BLaER1 (cell line): ENCODE results near the gene PARD3B.

Experiments
- H3K27ac ChIP-seq: shearing (Covaris generic); formaldehyde crosslinking; 2 replicates; pipeline ENCODE4 v1.8.1; 2022
- H3K27me3 ChIP-seq: shearing (Covaris generic); formaldehyde crosslinking; 2 replicates; pipeline ENCODE4 v1.8.1; 2022
- H3K36me3 ChIP-seq: shearing (Covaris generic); formaldehyde crosslinking; 2 replicates; pipeline ENCODE4 v1.8.1; 2022
- H3K4me1 ChIP-seq: shearing (Covaris generic); formaldehyde crosslinking; 2 replicates; pipeline ENCODE4 v1.8.1; 2022
- H3K4me2 ChIP-seq: shearing (Covaris generic); formaldehyde crosslinking; 2 replicates; pipeline ENCODE4 v1.8.1; 2022
- H3K4me3 ChIP-seq: shearing (Covaris generic); formaldehyde crosslinking; 2 replicates; pipeline ENCODE4 v1.8.1; 2022
- H3K9ac ChIP-seq: shearing (Covaris generic); formaldehyde crosslinking; 2 replicates; pipeline ENCODE4 v1.8.1; 2022
- H3K9me3 ChIP-seq: shearing (Covaris generic); formaldehyde crosslinking; 2 replicates; pipeline ENCODE4 v1.8.1; 2022
- H4K20me1 ChIP-seq: shearing (Covaris generic); formaldehyde crosslinking; 2 replicates; pipeline ENCODE4 v1.8.1; 2022
- Cebpa-rat ChIP-seq: shearing (Covaris generic); IDR thresholded peaks from 2 replicates; pipeline ENCODE4 v1.8.1; 2022

The PARD3B gene

GRCh38 chr2:205156457-205156856 lies 611.2 kb downstream of the PARD3B start:
- Histone ChIP-seq H3K4me3 (no peak overlapping the region), H3K9me3 (no peaks in the 10 kb centered on the region; the same call in 1 of the 2 replicates), H3K36me3 (no peaks in the 10 kb centered on the region), H4K20me1 (no peaks in the 10 kb centered on the region), H3K4me1 (peaks cover 7% of the 10 kb centered on the region), H3K27ac (no peak overlapping the region), H3K4me2 (no peak overlapping the region), H3K9ac (no peak overlapping the region), H3K27me3 (no peaks in the 10 kb centered on the region)
- TF ChIP-seq Cebpa-rat = no peak

- no peak overlapping the region for H3K27ac ChIP-seq
- no peak overlapping the region for H3K9ac ChIP-seq
Observed at GRCh38 chr2:205158404-205158803, 613.1 kb downstream of the PARD3B start.

DNA sequence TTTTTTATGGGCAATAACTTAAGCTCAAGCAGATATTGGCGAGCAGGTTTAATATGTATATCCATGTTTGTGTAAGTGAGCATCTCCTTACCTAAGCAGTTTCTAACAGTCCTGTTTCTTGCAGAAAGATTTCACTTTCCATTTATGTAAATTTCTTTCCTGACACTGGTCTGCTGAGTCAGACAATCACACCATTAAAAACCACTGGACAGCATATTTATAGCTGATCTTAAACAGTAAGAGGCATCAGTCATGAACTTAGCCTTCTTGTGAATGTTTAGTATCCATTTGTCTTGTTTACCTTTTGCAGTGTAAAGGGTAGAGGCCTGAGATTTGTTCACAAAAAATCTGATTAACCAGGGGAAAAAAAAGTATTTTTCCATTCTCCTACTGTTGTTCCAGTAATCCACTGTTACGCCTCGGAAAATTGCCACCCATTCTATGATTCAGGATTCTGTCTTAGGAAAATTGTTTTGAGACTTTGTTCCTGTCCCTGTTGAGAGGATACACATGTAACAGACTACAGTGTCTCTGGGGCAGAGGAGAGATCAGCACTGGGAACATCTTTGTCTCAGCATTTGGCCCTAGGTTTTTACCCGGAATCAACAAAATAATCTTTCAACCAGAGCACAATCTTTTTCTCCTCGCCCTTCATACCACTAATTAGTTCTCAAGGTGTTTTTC lies 616.0 kb downstream of the PARD3B start:
- Histone ChIP-seq H3K36me3 (no peaks in the 10 kb centered on the region), H3K4me3 (no peak overlapping the region), H3K4me1 (peaks cover 7% of the 10 kb centered on the region), H3K9ac (no peak overlapping the region), H3K27ac (no peak overlapping the region), H3K4me2 (no peak overlapping the region), H4K20me1 (no peaks in the 10 kb centered on the region), H3K9me3 (no peaks in the 10 kb centered on the region), H3K27me3 (no peaks in the 10 kb centered on the region)
- TF ChIP-seq Cebpa-rat = no peak

More at GRCh38 chr2:205158404-205158803, 613.1 kb downstream of the PARD3B start:
- no peaks in the 10 kb centered on the region for H3K36me3 ChIP-seq
- no peaks in the 10 kb centered on the region; the same call in 1 of the 2 replicates for H3K9me3 ChIP-seq
- no peak overlapping the region for H3K4me3 ChIP-seq
- no peak for TF ChIP-seq Cebpa-rat
- no peak overlapping the region for H3K4me2 ChIP-seq
- H4K20me1 ChIP-seq = no peaks in the 10 kb centered on the region
- peaks cover 7% of the 10 kb centered on the region for H3K4me1 ChIP-seq
- H3K27me3 ChIP-seq = no peaks in the 10 kb centered on the region

- Histone ChIP-seq H3K4me1 (peaks cover 8% of the 10 kb centered on the region), H3K27ac (no peak overlapping the region), H3K9ac (no peak overlapping the region), H4K20me1 (no peaks in the 10 kb centered on the region), H3K27me3 (no peaks in the 10 kb centered on the region), H3K36me3 (no peaks in the 10 kb centered on the region), H3K4me3 (no peak overlapping the region), H3K9me3 (0 out of 2 replicates have a peak, but pooled peaks cover 4% of the 10 kb centered on the region), H3K4me2 (no peak overlapping the region)
- no peak for TF ChIP-seq Cebpa-rat
Observed at GRCh38 chr2:205166745-205167144, 621.5 kb downstream of the PARD3B start.

GRCh38 chr2:205169012-205169411 lies 623.7 kb downstream of the PARD3B start:
- no peak for TF ChIP-seq Cebpa-rat
- no peak overlapping the region for H3K4me3 ChIP-seq
- no peak overlapping the region for H3K27ac ChIP-seq
- no peaks in the 10 kb centered on the region for H3K36me3 ChIP-seq
- no peaks in the 10 kb centered on the region for H4K20me1 ChIP-seq
- H3K27me3 ChIP-seq = no peaks in the 10 kb centered on the region
- peaks cover 8% of the 10 kb centered on the region for H3K4me1 ChIP-seq
- 0 out of 2 replicates have a peak, but pooled peaks cover 4% of the 10 kb centered on the region for H3K9me3 ChIP-seq
- H3K9ac ChIP-seq = no peak overlapping the region
- no peak overlapping the region for H3K4me2 ChIP-seq

DNA sequence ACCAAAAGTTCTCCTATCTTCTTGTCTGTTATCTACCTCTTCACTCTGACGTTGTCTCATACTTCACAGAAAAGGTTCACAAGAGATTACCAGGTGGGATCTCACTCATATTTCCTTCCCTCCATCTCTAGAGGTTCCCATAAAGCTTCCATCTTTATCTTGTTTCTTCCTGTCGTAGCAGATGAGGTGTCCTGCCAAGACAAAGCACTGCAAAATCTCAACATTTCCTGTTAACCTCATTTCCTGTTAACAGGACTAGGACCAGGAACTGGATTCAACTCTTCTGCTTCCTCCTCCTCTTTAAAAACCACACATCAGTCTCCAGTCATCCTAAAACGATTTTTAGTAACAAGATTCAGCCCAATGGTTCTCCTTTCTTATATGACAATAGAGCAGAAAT lies 624.2 kb downstream of the PARD3B start:
- Histone ChIP-seq H3K36me3 (no peaks in the 10 kb centered on the region), H3K4me2 (peak overlapping the region; percentile 43), H4K20me1 (no peaks in the 10 kb centered on the region), H3K27me3 (no peaks in the 10 kb centered on the region), H3K9me3 (0 out of 2 replicates have a peak, but pooled peaks cover 4% of the 10 kb centered on the region), H3K4me1 (peaks cover 8% of the 10 kb centered on the region), H3K9ac (no peak overlapping the region), H3K4me3 (no peak overlapping the region), H3K27ac (no peak overlapping the region)
- no peak for TF ChIP-seq Cebpa-rat

DNA sequence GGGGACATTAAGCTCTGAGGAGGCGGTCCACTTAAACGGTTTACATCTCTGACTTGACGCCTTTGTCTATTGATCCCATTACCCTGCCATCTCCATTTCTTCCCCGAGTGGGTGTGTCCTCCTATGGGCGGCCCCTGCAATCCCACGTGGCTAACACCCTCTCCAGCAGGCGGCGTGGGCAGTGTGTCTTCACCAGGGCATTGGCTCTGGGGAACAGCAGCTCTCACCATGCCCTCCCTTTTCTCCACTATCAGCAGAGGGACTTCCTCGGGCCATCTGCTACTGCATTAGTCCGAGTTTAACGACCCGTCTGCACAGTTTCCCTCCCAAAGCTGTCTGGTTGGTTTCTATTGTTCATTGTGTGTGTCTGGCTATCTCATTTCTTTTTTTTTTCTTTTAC lies 625.1 kb downstream of the PARD3B start:
- Histone ChIP-seq H3K4me2 (no peak overlapping the region), H3K9me3 (0 out of 2 replicates have a peak, but pooled peaks cover 4% of the 10 kb centered on the region), H3K27me3 (no peaks in the 10 kb centered on the region), H3K36me3 (no peaks in the 10 kb centered on the region), H3K9ac (no peak overlapping the region), H4K20me1 (no peaks in the 10 kb centered on the region), H3K4me1 (peaks cover 8% of the 10 kb centered on the region), H3K4me3 (no peak overlapping the region), H3K27ac (no peak overlapping the region)
- no peak for TF ChIP-seq Cebpa-rat

GRCh38 chr2:205171261-205171940 lies 626.1 kb downstream of the PARD3B start:
- no peaks in the 10 kb centered on the region for H3K27me3 ChIP-seq
- H4K20me1 ChIP-seq = no peaks in the 10 kb centered on the region
- H3K36me3 ChIP-seq = no peaks in the 10 kb centered on the region
- no peak overlapping the region for H3K4me3 ChIP-seq
- H3K9me3 ChIP-seq = 0 out of 2 replicates have a peak, but pooled peaks cover 4% of the 10 kb centered on the region
- H3K4me1 ChIP-seq = peaks cover 8% of the 10 kb centered on the region
- no peak overlapping the region for H3K27ac ChIP-seq
- H3K4me2 ChIP-seq = no peak overlapping the region
- no peak for TF ChIP-seq Cebpa-rat
- H3K9ac ChIP-seq = no peak overlapping the region

DNA sequence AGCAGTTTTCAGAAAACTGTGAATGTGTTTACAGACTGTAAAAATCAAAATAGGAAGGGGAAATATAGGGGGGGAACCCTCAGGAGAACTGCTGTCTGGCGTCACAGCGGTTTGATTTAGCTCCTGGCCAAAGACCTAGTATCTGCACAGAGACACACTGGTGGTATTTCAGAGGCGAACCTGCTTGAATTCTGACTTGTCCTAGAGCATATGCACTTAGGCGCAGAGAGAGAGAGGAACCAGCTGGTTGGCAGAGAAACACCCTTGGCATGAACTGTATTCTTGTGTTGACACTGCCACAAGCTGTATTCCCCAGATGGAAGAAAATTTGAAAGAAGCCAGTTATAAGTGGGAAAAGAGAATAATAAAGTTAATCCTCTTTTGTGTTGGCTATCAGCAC lies 630.6 kb downstream of the PARD3B start:
- no peaks in the 10 kb centered on the region for H3K9me3 ChIP-seq
- H3K4me3 ChIP-seq = no peak overlapping the region
- H3K27ac ChIP-seq = no peak overlapping the region
- no peaks in the 10 kb centered on the region for H3K27me3 ChIP-seq
- no peak overlapping the region for H3K9ac ChIP-seq
- TF ChIP-seq Cebpa-rat = no peak
- no peak overlapping the region for H3K4me2 ChIP-seq
- no peaks in the 10 kb centered on the region for H4K20me1 ChIP-seq
- no peaks in the 10 kb centered on the region for H3K4me1 ChIP-seq
- H3K36me3 ChIP-seq = no peaks in the 10 kb centered on the region

DNA sequence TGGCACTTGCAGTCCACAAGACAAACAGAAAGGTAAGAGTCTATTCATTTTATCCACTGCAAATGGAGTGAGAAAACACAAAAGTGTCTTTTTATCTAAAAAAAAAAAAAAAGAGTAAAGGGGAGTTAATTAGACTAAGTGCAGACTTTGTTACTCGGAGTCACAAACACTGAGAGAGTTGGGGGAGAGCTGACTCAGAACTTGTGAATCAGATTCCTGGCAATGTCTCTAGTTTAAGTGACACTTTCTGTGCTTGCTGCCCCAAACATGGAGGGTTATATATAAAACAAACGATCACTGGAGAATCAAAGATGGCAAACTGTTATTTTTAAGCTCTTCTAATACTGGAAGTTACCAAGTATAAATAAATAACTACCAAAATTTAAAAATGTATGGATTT lies 631.3 kb downstream of the PARD3B start:
- Histone ChIP-seq H3K4me3 (no peak overlapping the region), H4K20me1 (no peaks in the 10 kb centered on the region), H3K27me3 (no peaks in the 10 kb centered on the region), H3K9me3 (no peaks in the 10 kb centered on the region), H3K27ac (no peak overlapping the region), H3K9ac (no peak overlapping the region), H3K4me2 (no peak overlapping the region), H3K36me3 (no peaks in the 10 kb centered on the region), H3K4me1 (no peaks in the 10 kb centered on the region)
- TF ChIP-seq Cebpa-rat = no peak
